Measurements from ENCODE around the gene LGALS7B.
"Not testable (repeated sequence)": the region's sequence is repeated elsewhere in the genome, so short reads cannot be mapped to it uniquely, and the experiment has no call there.

DNA sequence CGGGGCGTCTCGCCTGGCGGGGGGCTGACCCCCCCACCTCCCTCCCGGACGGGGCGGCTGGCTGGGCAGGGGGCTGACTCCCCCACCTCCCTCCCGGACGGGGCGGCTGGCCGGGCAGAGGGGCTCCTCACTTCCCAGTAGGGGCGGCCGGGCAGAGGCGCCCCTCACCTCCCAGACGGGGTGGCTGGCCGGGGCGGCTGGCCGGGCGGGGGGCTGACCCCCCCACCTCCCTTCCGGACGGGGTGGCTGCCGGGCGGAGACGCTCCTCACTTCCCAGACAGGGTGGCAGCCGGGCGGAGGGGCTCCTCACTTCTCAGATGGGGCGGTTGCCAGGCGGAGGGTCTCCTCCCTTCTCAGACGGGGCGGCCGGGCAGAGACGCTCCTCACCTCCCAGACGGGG, 8.8 kb downstream of the LGALS7B start:
- not testable (repeated sequence) for TF ChIP-seq CTCF (IDR thresholded peaks at IDR 0.05; ENCODE audit: poor library complexity, severe bottlenecking); EZH2 (IDR thresholded peaks at IDR 0.05; ENCODE audit: borderline replicate concordance, insufficient read depth, low read length, poor library complexity, severe bottlenecking); SMC3 (conservative IDR thresholded peaks at IDR 0.05; ENCODE audit: poor library complexity); RAD21 (conservative IDR thresholded peaks at IDR 0.05); MXI1 (conservative IDR thresholded peaks at IDR 0.05; ENCODE audit: poor library complexity, severe bottlenecking); POLR2AphosphoS5 (IDR thresholded peaks at IDR 0.05); EP300 (conservative IDR thresholded peaks at IDR 0.05; ENCODE audit: poor library complexity, severe bottlenecking)
